ENCODE data around the gene SNTG2. TPM values are rescaled to one million over a fixed set of nuclear protein-coding genes. Genes with fewer than 3 reads are reported as not detected.

Gene SNTG2
- total and polyA plus RNA-seq, 7 donors = 0.26 to 1.7 (median 0.73) TPM; not detected in 2

- Histone ChIP-seq H3K4me3 (no peak overlapping the region), H3K36me3 (ENCODE audit: insufficient read depth in 1 of 2, low read depth in 1 of 2) (no peaks in the 10 kb centered on the region), H3K27me3 (ENCODE audit: insufficient read depth in 3 of 3, low read length in 2 of 3) (no peaks in the 10 kb centered on the region), H3K9me3 (no peaks in the 10 kb centered on the region), H3K27ac (no peak overlapping the region), H3K4me1 (no peaks in the 10 kb centered on the region)
- no peak for DNase-seq
- intact Hi-C loops (cut with DNase I) = no loop called here
- TF ChIP-seq CTCF (IDR thresholded peaks at IDR 0.05) = no peak
- ATAC-seq = no peak
- 72 to 75% (median 74%) methylated on average over 7 of the region's 7 CpGs for WGBS, 3 donors
These were observed 317.4 kb downstream of the SNTG2 start for GRCh38 chr2:1268034-1268433.

- 61 to 81% (median 77%) methylated on average over 8 of the region's 8 CpGs for WGBS, 3 donors
- Histone ChIP-seq H3K4me1 (no peaks in the 10 kb centered on the region), H3K27ac (no peak overlapping the region), H3K4me3 (no peak overlapping the region), H3K27me3 (ENCODE audit: insufficient read depth in 3 of 3, low read length in 2 of 3) (no peaks in the 10 kb centered on the region), H3K36me3 (ENCODE audit: insufficient read depth in 1 of 2, low read depth in 1 of 2) (no peaks in the 10 kb centered on the region), H3K9me3 (no peaks in the 10 kb centered on the region)
- intact Hi-C loops (cut with DNase I) = no loop called here
- no peak for TF ChIP-seq CTCF (IDR thresholded peaks at IDR 0.05)
- ATAC-seq (no peak), DNase-seq (no peak)
These were observed 319.2 kb downstream of the SNTG2 start for GRCh38 chr2:1269812-1270211.

- intact Hi-C loops (cut with DNase I) = no loop called here
- no peaks in the 10 kb centered on the region for H3K4me1 ChIP-seq
- H3K27ac ChIP-seq = no peak overlapping the region
- no peaks in the 10 kb centered on the region for H3K9me3 ChIP-seq
- ATAC-seq (no peak), DNase-seq (no peak)
- no peak overlapping the region for H3K4me3 ChIP-seq
- H3K27me3 ChIP-seq (ENCODE audit: insufficient read depth in 3 of 3, low read length in 2 of 3) = no peaks in the 10 kb centered on the region
- no peak for TF ChIP-seq CTCF (IDR thresholded peaks at IDR 0.05)
- no peaks in the 10 kb centered on the region for H3K36me3 ChIP-seq (ENCODE audit: insufficient read depth in 1 of 2, low read depth in 1 of 2)
- WGBS, 3 donors = 91 to 94% (median 91%) methylated on average over 18 of the region's 18 CpGs
These were observed 322.2 kb downstream of the SNTG2 start for GRCh38 chr2:1272835-1273234.

GRCh38 chr2:1277634-1278033, 327.0 kb downstream of the SNTG2 start:
- Histone ChIP-seq H3K27me3 (ENCODE audit: insufficient read depth in 3 of 3, low read length in 2 of 3) (no peaks in the 10 kb centered on the region), H3K36me3 (ENCODE audit: insufficient read depth in 1 of 2, low read depth in 1 of 2) (no peaks in the 10 kb centered on the region), H3K4me3 (no peak overlapping the region), H3K9me3 (no peaks in the 10 kb centered on the region), H3K4me1 (no peaks in the 10 kb centered on the region), H3K27ac (no peak overlapping the region)
- ATAC-seq (no peak), DNase-seq (no peak)
- 87 to 89% (median 87%) methylated on average over 6 of the region's 6 CpGs for WGBS, 3 donors
- intact Hi-C loops (cut with DNase I) = no loop called here
- no peak for TF ChIP-seq CTCF (IDR thresholded peaks at IDR 0.05)

- Histone ChIP-seq H3K27ac (no peak overlapping the region), H3K36me3 (ENCODE audit: insufficient read depth in 1 of 2, low read depth in 1 of 2) (no peaks in the 10 kb centered on the region), H3K4me3 (no peak overlapping the region), H3K27me3 (ENCODE audit: insufficient read depth in 3 of 3, low read length in 2 of 3) (no peaks in the 10 kb centered on the region), H3K9me3 (no peaks in the 10 kb centered on the region), H3K4me1 (no peaks in the 10 kb centered on the region)
- DNase-seq = no peak
- 75 to 88% (median 87%) methylated on average over 4 of the region's 4 CpGs for WGBS, 3 donors
- intact Hi-C loops (cut with DNase I) = no loop called here
- no peak for TF ChIP-seq CTCF (IDR thresholded peaks at IDR 0.05)
- ATAC-seq = no peak
These were observed 327.5 kb downstream of the SNTG2 start for GRCh38 chr2:1278125-1278524.
